Transverse colon (tissue), 4 donors: ENCODE measurements around the gene TTC31. TPM values are rescaled to one million over a fixed set of nuclear protein-coding genes. Genes with fewer than 3 reads are reported as not detected.

Experiments
- DNase-seq: peaks from one replicate; pipeline ENCODE4 v3.0.0-alpha.2; 2019
- H3K27ac ChIP-seq, 4 donors: fragments of 200-600 bp; sonication (generic); 2 replicates each; pipeline ENCODE4 v1.5.1; 2016 to 2018; ENCODE audit warnings: inconsistent platforms in 4 of 4
- H3K27me3 ChIP-seq: fragments of 200-600 bp; sonication (generic); 2 replicates; pipeline ENCODE4 v1.5.1; 2017; ENCODE audit warnings: inconsistent platforms
- H3K36me3 ChIP-seq, 4 donors: fragments of 200-600 bp; sonication (generic); 2 replicates each; pipeline ENCODE4 v1.5.1; 2017 to 2019; ENCODE audit warnings: inconsistent platforms in 4 of 4
- H3K4me1 ChIP-seq, 4 donors: fragments of 200-600 bp; sonication (generic); 2 replicates each; pipeline ENCODE4 v1.5.1; 2017 to 2020; ENCODE audit warnings: inconsistent platforms in 4 of 4
- H3K4me3 ChIP-seq, 4 donors: fragments of 200-600 bp; sonication (generic); 1 replicate in 1 of 4; 2 replicates in 3 of 4; pipeline versions ENCODE4 v1.5.1 to v1.6.1; 2017 to 2019; ENCODE audit warnings: inconsistent platforms in 4 of 4
- H3K9me3 ChIP-seq, 2 donors: fragments of 200-600 bp; sonication (generic); 2 replicates each; pipeline ENCODE4 v1.5.1; 2017 to 2019; ENCODE audit warnings: inconsistent platforms in 2 of 2
- EP300 ChIP-seq: sonication (generic); formaldehyde crosslinking; IDR thresholded peaks from one replicate; pipeline ENCODE4 v1.6.1; 2017; ENCODE audit warnings: antibody characterized with exemption, low read depth
- POLR2A ChIP-seq: fragments of 450-650 bp; IDR thresholded peaks from one replicate; pipeline ENCODE4 v1.6.1; 2016; ENCODE audit warnings: antibody characterized with exemption, mild to moderate bottlenecking, moderate library complexity
- POLR2AphosphoS5 ChIP-seq, 3 donors: sonication (generic); formaldehyde crosslinking; IDR thresholded peaks; one replicate each; pipeline ENCODE4 v1.6.1; 2016; ENCODE audit warnings: antibody characterized with exemption in 3 of 3
- WGBS, 2 donors: methylation state at CpG; one replicate each; pipeline ENCODE4 v1.1.5; 2018; ENCODE audit warnings: low coverage in 1 of 2; 5-methylcytosine and 5-hydroxymethylcytosine counted together
- in situ Hi-C, 4 donors: fragments of 200-750 bp; cut with MboI; loops; one replicate each; pipeline versions ENCODE4 v1.15.0 to v1.15.1; 2017; ENCODE audit warnings: low sequenced_read_pairs in 3 of 4, low pct_ligation_motif_present in 1 of 4, low pct_unique_long_range_greater_than_20kb in 1 of 4
- intact Hi-C: fragments of 100-400 bp; cut with DNase I; formaldehyde crosslinking; loops from one replicate; pipeline ENCODE4 v1.15.1; 2023; ENCODE audit warnings: low total_unique reads
- total RNA-seq, 4 donors: library from RNA; depleted of rRNA; stranded (reverse); fragments of >200 nt; gene quantifications; one replicate each; pipeline ENCODE4 v1.1.0, GENCODE V29; 2016
- TF ChIP-seq, protein P1 (sequence below), 5 experiments: fragments of 200-600 bp in 3 of 5; fragments of 450-650 bp in 2 of 5; sonication (generic) in 3 of 5; IDR thresholded peaks; 1 replicate in 2 of 5; 2 replicates in 3 of 5; pipeline ENCODE4 v1.5.1; 2016 to 2017; ENCODE audit warnings: antibody characterized with exemption in 5 of 5, inconsistent platforms in 3 of 5, mild to moderate bottlenecking in 2 of 5, moderate library complexity in 1 of 5

The TTC31 gene
- total RNA-seq, 4 donors from 2014 or later = 16.9 to 36.0 (median 32.0) TPM

DNA sequence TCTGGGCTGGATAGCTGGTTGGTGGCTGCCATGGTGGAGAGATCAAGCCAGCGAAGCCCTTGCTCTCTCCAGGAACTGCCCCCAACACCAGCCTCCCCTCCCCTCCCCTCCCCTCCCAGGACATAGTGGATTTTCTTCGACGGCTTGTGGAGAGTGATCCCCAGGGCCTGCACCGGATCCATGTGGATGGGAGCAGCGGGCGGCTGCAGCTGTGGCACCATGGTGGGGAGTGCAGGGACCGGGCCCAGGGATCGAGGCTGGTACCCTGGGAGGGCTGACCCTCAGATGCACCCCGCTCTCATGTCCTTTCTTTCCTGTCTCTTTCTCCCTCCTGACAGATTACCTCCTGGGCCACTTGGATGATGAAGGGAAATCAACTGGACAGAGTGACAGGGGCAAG lies 7.0 kb downstream of the TTC31 start:
- Histone ChIP-seq H3K36me3 (peaks cover 0 to 41% (median 21%) of the 10 kb centered on the region in 4 donors), H3K27me3 (no peaks in the 10 kb centered on the region), H3K27ac (no peak overlapping the region), H3K4me3 (no peak overlapping the region), H3K4me1 (no peaks in the 10 kb centered on the region), H3K9me3 (no peaks in the 10 kb centered on the region)
- in situ Hi-C loops (loop anchor here (5.0 to 25.0 kb wide), 3 partner anchors 92 to 97 kb away; no protein-coding TSS in a partner anchor), intact Hi-C loops (no loop called here)
- DNase-seq = no peak
- 92% methylated on average over 9 of the region's 9 CpGs; no CpG with 5 or more reads in 1 of the 2 donors for WGBS, 2 donors
- TF ChIP-seq POLR2A = no peak

DNA sequence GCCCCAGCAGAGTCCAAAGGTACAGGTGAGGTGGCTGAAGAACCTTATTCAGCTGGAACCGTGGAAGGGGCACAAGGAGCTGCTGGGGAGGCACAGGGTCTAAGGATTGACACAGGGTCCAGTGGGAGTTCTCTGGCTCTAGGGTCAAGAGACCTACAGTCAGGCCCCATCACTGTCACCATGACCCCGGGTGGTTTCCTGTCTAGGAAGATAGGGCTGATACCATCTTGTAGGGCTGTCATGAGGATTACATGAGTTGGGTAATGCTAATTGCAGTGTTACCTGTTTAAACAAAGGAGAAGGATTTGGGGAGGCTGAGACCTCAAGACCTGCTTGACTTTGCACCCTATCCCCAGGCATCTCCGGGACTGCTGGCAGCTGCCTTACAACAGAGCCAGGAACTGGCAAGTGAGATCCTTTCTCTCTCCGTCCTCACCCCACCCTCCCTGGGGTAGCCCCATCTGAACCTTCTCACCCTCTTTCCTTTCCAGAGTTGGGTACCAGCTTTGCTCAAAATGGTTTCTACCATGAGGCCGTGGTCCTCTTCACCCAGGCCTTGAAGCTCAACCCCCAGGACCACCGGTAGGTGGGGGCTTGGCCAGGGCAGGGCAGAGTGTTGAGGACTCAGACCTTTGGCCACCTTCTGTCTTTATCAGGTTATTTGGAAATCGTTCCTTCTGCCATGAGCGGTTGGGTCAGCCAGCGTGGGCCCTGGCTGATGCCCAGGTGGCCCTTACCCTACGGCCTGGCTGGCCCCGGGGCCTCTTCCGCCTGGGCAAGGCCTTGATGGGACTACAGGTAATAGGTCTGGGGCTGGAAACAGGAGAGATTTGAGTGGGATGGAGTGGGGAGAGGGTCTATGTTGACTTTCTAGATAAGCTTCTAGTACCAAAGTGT lies 9.0 kb downstream of the TTC31 start:
- WGBS, 2 donors = 94% methylated on average over 12 of the region's 12 CpGs; no CpG with 5 or more reads in 1 of the 2 donors
- DNase-seq = no peak
- Histone ChIP-seq H3K27ac (no peak overlapping the region), H3K9me3 (no peaks in the 10 kb centered on the region), H3K4me3 (no peak overlapping the region), H3K4me1 (no peaks in the 10 kb centered on the region), H3K27me3 (no peaks in the 10 kb centered on the region), H3K36me3 (peaks cover 0 to 31% (median 16%) of the 10 kb centered on the region in 4 donors)
- intact Hi-C loops = no loop called here
- in situ Hi-C loops = loop anchor here in 2 of 4 donors (25.0 kb wide), 1 partner anchor 95 kb away; no protein-coding TSS in a partner anchor
- TF ChIP-seq POLR2A (no peak), POLR2AphosphoS5 (IDR thresholded peaks at IDR 0.05) (no peak), EP300 (no peak)
- TF ChIP-seq, protein P1, sequence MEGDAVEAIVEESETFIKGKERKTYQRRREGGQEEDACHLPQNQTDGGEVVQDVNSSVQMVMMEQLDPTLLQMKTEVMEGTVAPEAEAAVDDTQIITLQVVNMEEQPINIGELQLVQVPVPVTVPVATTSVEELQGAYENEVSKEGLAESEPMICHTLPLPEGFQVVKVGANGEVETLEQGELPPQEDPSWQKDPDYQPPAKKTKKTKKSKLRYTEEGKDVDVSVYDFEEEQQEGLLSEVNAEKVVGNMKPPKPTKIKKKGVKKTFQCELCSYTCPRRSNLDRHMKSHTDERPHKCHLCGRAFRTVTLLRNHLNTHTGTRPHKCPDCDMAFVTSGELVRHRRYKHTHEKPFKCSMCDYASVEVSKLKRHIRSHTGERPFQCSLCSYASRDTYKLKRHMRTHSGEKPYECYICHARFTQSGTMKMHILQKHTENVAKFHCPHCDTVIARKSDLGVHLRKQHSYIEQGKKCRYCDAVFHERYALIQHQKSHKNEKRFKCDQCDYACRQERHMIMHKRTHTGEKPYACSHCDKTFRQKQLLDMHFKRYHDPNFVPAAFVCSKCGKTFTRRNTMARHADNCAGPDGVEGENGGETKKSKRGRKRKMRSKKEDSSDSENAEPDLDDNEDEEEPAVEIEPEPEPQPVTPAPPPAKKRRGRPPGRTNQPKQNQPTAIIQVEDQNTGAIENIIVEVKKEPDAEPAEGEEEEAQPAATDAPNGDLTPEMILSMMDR (IDR thresholded peaks at IDR 0.05) = no peak

DNA sequence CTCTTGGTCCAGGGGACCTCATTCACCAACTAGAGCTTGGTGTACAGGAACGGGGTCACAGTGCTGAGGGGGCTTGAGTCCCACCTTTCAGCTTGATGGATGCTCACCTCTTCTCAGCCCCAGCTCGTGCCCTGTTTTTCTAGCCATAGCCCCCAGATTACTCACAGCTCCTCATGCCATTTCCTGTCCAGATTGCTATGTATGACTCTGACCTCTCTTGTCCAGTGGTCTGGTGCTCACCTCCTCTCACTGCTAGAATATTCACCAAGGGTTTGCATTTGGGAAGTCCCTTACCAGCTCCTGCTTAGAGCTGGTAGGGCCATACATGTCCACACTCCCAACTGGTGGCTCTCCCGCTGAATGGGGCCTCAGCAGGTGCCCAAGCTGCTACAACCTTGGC lies 10.7 kb downstream of the TTC31 start:
- Histone ChIP-seq H3K27me3 (peaks cover 13% of the 10 kb centered on the region), H3K9me3 (no peaks in the 10 kb centered on the region), H3K36me3 (peaks cover 0 to 31% (median 16%) of the 10 kb centered on the region in 4 donors), H3K27ac (no peak overlapping the region), H3K4me1 (peaks cover 6 to 15% (median 13%) of the 10 kb centered on the region in 4 donors), H3K4me3 (no peak overlapping the region)
- intact Hi-C loops = no loop called here
- DNase-seq = no peak
- in situ Hi-C loops = loop anchor here in 2 of 4 donors (25.0 kb wide), 1 partner anchor 94 kb away; no protein-coding TSS in a partner anchor
- WGBS, 2 donors = 90 to 100% methylated on average over 1 to 3 of the region's 3 CpGs
- TF ChIP-seq, protein P1 (IDR thresholded peaks at IDR 0.05) = no peak
- TF ChIP-seq POLR2AphosphoS5 (IDR thresholded peaks at IDR 0.05) (no peak), EP300 (no peak), POLR2A (no peak)

DNA sequence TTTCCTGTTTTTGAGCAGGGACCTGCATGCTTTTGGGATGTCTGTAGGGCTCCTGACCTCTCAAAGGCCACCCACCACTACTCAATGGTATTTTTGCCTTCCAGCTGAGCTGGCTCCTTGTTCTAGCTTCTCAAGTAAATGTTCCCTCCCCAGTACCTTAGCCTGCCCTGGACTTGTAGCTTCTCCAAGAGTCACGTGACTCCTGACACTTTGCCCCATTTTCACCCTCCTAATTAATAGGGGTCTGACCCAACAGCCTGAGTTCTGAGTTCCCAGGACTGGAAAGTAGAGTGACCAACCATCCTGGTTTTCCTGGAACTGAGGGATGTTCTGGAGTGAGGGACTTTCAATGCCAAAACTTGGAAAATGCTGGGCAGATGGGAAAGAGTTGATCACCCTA lies 12.6 kb downstream of the TTC31 start:
- TF ChIP-seq POLR2A = no peak
- TF ChIP-seq, protein P1 (IDR thresholded peaks at IDR 0.05) = no peak
- TF ChIP-seq EP300 = no peak
- H3K27me3 ChIP-seq = peaks cover 31% of the 10 kb centered on the region
- 89 to 100% methylated on average over 1 of the region's 1 CpG for WGBS, 2 donors
- peaks cover 0 to 28% (median 15%) of the 10 kb centered on the region in 4 donors for H3K36me3 ChIP-seq
- in situ Hi-C loops = loop anchor here in 2 of 4 donors (25.0 kb wide), 1 partner anchor 92 kb away; no protein-coding TSS in a partner anchor
- intact Hi-C loops = no loop called here
- H3K9me3 ChIP-seq = no peaks in the 10 kb centered on the region
- H3K4me1 ChIP-seq = peaks cover 19 to 31% (median 29%) of the 10 kb centered on the region in 4 donors
- DNase-seq = no peak
- H3K4me3 ChIP-seq = no peak overlapping the region
- no peak overlapping the region for H3K27ac ChIP-seq
